ENCODE results near the gene KRT36. TPM values are rescaled to one million over a fixed set of nuclear protein-coding genes. Genes with fewer than 3 reads are reported as not detected.

The KRT36 gene
- total RNA-seq, 4 donors from 2014 or later, result not detected

GRCh38 chr17:41504246-41504977 lies 14.7 kb upstream of the KRT36 start:
- DNase-seq, result no peak
- no peak overlapping the region for H3K27ac ChIP-seq
- TF ChIP-seq CTCF (IDR thresholded peaks at IDR 0.05), result no peak
- TF ChIP-seq POLR2A (IDR thresholded peaks at IDR 0.05), result no peak

GRCh38 chr17:41503202-41503601 lies 13.5 kb upstream of the KRT36 start:
- no peak overlapping the region for H3K27ac ChIP-seq
- H3K4me3 ChIP-seq, result no peak overlapping the region
- no peaks in the 10 kb centered on the region for H3K4me1 ChIP-seq
- no peak for DNase-seq
- H3K36me3 ChIP-seq, result no peaks in the 10 kb centered on the region
- H3K9me3 ChIP-seq, result no peaks in the 10 kb centered on the region
- TF ChIP-seq POLR2A (IDR thresholded peaks at IDR 0.05) (no peak), CTCF (IDR thresholded peaks at IDR 0.05) (no peak)
- H3K27me3 ChIP-seq, result no peaks in the 10 kb centered on the region

More at GRCh38 chr17:41504246-41504977, 14.7 kb upstream of the KRT36 start:
- H3K9me3 ChIP-seq, result no peaks in the 10 kb centered on the region
- H3K4me3 ChIP-seq, result no peak overlapping the region
- H3K27me3 ChIP-seq, result no peaks in the 10 kb centered on the region
- no peaks in the 10 kb centered on the region for H3K36me3 ChIP-seq
- H3K4me1 ChIP-seq, result no peaks in the 10 kb centered on the region

- TF ChIP-seq POLR2A (IDR thresholded peaks at IDR 0.05), result no peak
- no peak for TF ChIP-seq CTCF (IDR thresholded peaks at IDR 0.05)
- Histone ChIP-seq H3K9me3 (no peaks in the 10 kb centered on the region), H3K36me3 (no peaks in the 10 kb centered on the region), H3K27ac (no peak overlapping the region), H3K4me3 (no peak overlapping the region), H3K4me1 (no peaks in the 10 kb centered on the region), H3K27me3 (no peaks in the 10 kb centered on the region)
- no peak for DNase-seq
Measured at GRCh38 chr17:41500131-41500911, 10.6 kb upstream of the KRT36 start.

GRCh38 chr17:41499714-41500113 lies 10.0 kb upstream of the KRT36 start:
- no peak for DNase-seq
- no peak for TF ChIP-seq CTCF (IDR thresholded peaks at IDR 0.05)
- TF ChIP-seq POLR2A (IDR thresholded peaks at IDR 0.05), result no peak
- no peaks in the 10 kb centered on the region for H3K27me3 ChIP-seq
- no peaks in the 10 kb centered on the region for H3K36me3 ChIP-seq
- H3K27ac ChIP-seq, result no peak overlapping the region
- no peak overlapping the region for H3K4me3 ChIP-seq
- H3K9me3 ChIP-seq, result no peaks in the 10 kb centered on the region
- H3K4me1 ChIP-seq, result no peaks in the 10 kb centered on the region

- Histone ChIP-seq H3K36me3 (no peaks in the 10 kb centered on the region), H3K4me1 (no peaks in the 10 kb centered on the region), H3K4me3 (no peak overlapping the region), H3K9me3 (no peaks in the 10 kb centered on the region), H3K27me3 (no peaks in the 10 kb centered on the region), H3K27ac (no peak overlapping the region)
- no peak for TF ChIP-seq POLR2A (IDR thresholded peaks at IDR 0.05)
- no peak for TF ChIP-seq CTCF (IDR thresholded peaks at IDR 0.05)
- DNase-seq, result no peak
Measured at GRCh38 chr17:41498276-41498675, 8.6 kb upstream of the KRT36 start.

Data from Peyer's patch (tissue), 4 donors.